LNCAP (cell line): Measurements from ENCODE around the gene STAT5B.

Source experiments
- CTCF ChIP-seq: fragments of 450-650 bp; IDR thresholded peaks from 2 replicates; pipeline ENCODE4 v1.5.1; 2017; ENCODE audit warnings: mild to moderate bottlenecking

STAT5B gene

GRCh38 chr17:42303694-42304093 is 27.5 kb upstream of the STAT5B start:
- TF ChIP-seq CTCF: no peak

DNA sequence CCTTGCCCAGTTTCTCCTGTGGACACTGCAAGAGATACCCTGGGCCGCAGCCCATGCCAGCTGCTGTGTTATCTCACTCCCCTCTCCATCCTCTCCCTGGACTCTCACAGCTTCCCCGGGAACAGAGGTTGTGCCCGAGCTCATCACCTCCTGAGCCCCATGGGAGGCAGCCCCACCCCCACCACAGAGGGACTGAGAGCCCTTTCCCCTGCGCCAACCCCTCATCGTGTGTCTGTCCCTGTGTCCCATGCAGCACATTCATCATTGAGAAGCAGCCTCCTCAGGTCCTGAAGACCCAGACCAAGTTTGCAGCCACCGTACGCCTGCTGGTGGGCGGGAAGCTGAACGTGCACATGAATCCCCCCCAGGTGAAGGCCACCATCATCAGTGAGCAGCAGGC is 24.8 kb upstream of the STAT5B start:
- no peak for TF ChIP-seq CTCF

- TF ChIP-seq CTCF: no peak
These were observed 19.8 kb upstream of the STAT5B start for GRCh38 chr17:42296012-42296411.

DNA sequence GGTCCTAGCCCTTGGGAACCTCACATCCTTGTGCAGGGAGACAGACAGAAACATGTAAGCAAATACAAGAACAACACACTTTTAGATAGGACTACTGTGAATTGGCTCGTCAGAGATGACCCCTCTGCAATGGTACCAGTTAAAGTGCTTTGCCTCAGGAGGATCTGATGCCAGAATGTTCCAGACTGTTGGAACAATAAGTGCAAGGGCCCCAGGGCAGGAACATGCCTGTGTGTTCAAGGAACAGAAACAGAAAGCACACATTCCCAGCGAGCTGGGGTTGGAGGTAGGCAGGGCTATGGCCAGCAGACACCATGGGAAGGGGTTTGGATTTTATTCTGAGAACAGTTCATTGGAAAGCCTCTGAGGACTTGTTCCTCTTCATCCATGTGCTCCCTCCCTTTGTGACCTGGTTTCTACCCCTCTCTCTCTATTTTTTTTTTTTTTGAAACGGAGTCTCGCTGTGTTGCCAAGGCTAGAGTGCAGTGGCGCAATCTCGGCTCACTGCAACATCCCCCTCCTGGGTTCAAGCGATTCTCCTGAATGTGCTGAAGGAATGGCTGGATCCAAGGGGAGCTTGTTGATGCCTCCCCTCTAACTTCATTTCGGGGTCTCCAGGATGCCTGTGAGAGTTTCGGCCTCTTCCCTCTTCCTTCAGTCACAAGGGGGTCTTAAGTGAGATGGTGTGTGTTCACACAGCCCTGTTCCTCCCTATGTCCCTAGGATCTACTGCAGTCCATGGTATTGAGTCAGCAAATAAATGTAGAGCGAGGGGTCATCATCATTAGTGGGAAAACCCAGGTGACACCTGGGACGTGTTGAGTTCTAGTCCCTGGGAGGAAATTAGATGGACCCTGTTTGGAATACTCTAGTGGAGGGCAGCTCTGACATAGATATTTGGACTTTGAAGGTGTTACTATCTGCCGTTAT is 18.5 kb upstream of the STAT5B start:
- TF ChIP-seq CTCF: no peak

GRCh38 chr17:42291129-42291528 is 14.9 kb upstream of the STAT5B start:
- no peak for TF ChIP-seq CTCF

- no peak for TF ChIP-seq CTCF
These were observed 14.4 kb upstream of the STAT5B start for GRCh38 chr17:42290577-42290976.

DNA sequence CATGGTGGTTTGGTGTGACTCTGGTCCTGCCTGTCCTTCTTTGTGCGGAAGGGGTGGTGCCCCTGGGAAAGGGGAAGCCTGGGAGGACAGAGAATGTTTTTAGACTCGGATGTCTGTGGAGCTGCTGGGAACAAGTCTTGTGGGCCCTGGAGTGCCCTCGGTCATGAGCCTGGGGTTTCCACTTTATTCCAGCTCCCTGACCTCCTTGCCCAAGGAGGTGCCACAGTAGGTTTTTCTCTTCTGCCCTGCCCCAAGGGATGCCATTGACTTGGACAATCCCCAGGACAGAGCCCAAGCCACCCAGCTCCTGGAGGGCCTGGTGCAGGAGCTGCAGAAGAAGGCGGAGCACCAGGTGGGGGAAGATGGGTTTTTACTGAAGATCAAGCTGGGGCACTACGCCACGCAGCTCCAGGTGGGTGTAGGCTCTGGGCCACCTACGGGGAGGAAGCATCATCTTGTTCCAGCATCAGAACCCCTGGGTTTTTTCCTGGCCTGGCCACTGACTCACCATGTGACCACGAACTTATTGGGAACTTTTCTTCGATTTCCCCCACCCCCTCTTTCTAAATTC is 13.5 kb upstream of the STAT5B start:
- TF ChIP-seq CTCF: no peak
